Activated gamma-delta T cell treated with anti-CD3 and anti-CD28 coated beads, Interleukin-2, amount 50 U/mL, for 16 hours (primary cell): ENCODE data around the gene HAAO.
"Not testable (repeated sequence)": the region's sequence is repeated elsewhere in the genome, so short reads cannot be mapped to it uniquely, and the experiment has no call there.

Experiments used
- DNase-seq: peaks from one replicate; pipeline ENCODE4 v3.0.0-alpha.2; 2020; ENCODE audit warnings: low read depth

HAAO gene

GRCh38 chr2:42747422-42747821 lies 45.0 kb downstream of the HAAO start:
- DNase-seq = no peak

GRCh38 chr2:42744545-42745082 lies 47.8 kb downstream of the HAAO start:
- DNase-seq = no peak

GRCh38 chr2:42743659-42743990 lies 48.8 kb downstream of the HAAO start:
- no peak for DNase-seq

GRCh38 chr2:42742740-42743658 lies 49.4 kb downstream of the HAAO start:
- no peak for DNase-seq

GRCh38 chr2:42741140-42741539 lies 51.2 kb downstream of the HAAO start:
- DNase-seq = no peak

- no peak for DNase-seq
Measured at GRCh38 chr2:42736598-42737322, 55.6 kb downstream of the HAAO start.

GRCh38 chr2:42733852-42734251 lies 58.5 kb downstream of the HAAO start:
- DNase-seq = no peak

- not testable (repeated sequence) for DNase-seq
Measured at GRCh38 chr2:42731316-42731715, 61.1 kb downstream of the HAAO start.

- no peak for DNase-seq
Measured at GRCh38 chr2:42726680-42727079, 65.7 kb downstream of the HAAO start.

- no peak for DNase-seq
Measured at GRCh38 chr2:42725657-42726056, 66.7 kb downstream of the HAAO start.

GRCh38 chr2:42724886-42725285 lies 67.5 kb downstream of the HAAO start:
- no peak for DNase-seq

GRCh38 chr2:42723465-42723864 lies 68.9 kb downstream of the HAAO start:
- DNase-seq = no peak

- no peak for DNase-seq
Measured at GRCh38 chr2:42722320-42723190, 69.8 kb downstream of the HAAO start.

GRCh38 chr2:42721898-42722297 lies 70.5 kb downstream of the HAAO start:
- no peak for DNase-seq
